NCI-H748 (cell line): Measurements from ENCODE around the gene MEF2C.
A peak's percentile ranks its signal among the peaks of the same experiment; 100 is the strongest.

Experiments
- DNase-seq: peaks from one replicate; lab custom pipeline; 2025; ENCODE audit not compliant: unreplicated experiment; lab: John Stamatoyannopoulos, UW

Gene MEF2C

GRCh38 chr5:88693071-88693932, 189.7 kb downstream of the MEF2C start:
- DNase-seq = no peak

- DNase-seq = peak; percentile 21
Measured at GRCh38 chr5:88691945-88692868, 190.8 kb downstream of the MEF2C start.

GRCh38 chr5:88691230-88691582, 191.8 kb downstream of the MEF2C start:
- no peak for DNase-seq

- peak; percentile 83 for DNase-seq
Measured at GRCh38 chr5:88690409-88691229, 192.4 kb downstream of the MEF2C start.

- DNase-seq = no peak
Measured at GRCh38 chr5:88689668-88690408, 193.1 kb downstream of the MEF2C start.

GRCh38 chr5:88688984-88689667, 193.9 kb downstream of the MEF2C start:
- no peak for DNase-seq

GRCh38 chr5:88688156-88688983, 194.6 kb downstream of the MEF2C start:
- no peak for DNase-seq

- no peak for DNase-seq
Measured at GRCh38 chr5:88687373-88687911, 195.5 kb downstream of the MEF2C start.

GRCh38 chr5:88686726-88687125, 196.3 kb downstream of the MEF2C start:
- DNase-seq = no peak

- DNase-seq = peak; percentile 31
Measured at GRCh38 chr5:88685591-88686541, 197.1 kb downstream of the MEF2C start.

GRCh38 chr5:88683506-88684135, 199.4 kb downstream of the MEF2C start:
- peak; percentile 93 for DNase-seq

GRCh38 chr5:88682881-88683361, 200.1 kb downstream of the MEF2C start:
- DNase-seq = no peak

GRCh38 chr5:88682131-88682530, 200.9 kb downstream of the MEF2C start:
- no peak for DNase-seq

GRCh38 chr5:88681211-88681803, 201.7 kb downstream of the MEF2C start:
- no peak for DNase-seq

GRCh38 chr5:88680253-88681132, 202.5 kb downstream of the MEF2C start:
- peak; percentile 77 for DNase-seq

GRCh38 chr5:88679638-88680037, 203.3 kb downstream of the MEF2C start:
- no peak for DNase-seq
